Esophagus (tissue), 2 donors: ENCODE measurements around the gene TRIM29. TPM values are rescaled to one million over a fixed set of nuclear protein-coding genes. Genes with fewer than 3 reads are reported as not detected.
"Not testable (repeated sequence)": the region's sequence is repeated elsewhere in the genome, so short reads cannot be mapped to it uniquely, and the experiment has no call there.

Experiments
- H3K27ac ChIP-seq, 2 donors: one replicate each; pipeline ENCODE4 v1.5.1; 2013; ENCODE audit warnings: low read depth in 2 of 2, mild to moderate bottlenecking in 2 of 2, inconsistent platforms in 1 of 2, low read length in 1 of 2, moderate library complexity in 1 of 2
- H3K27me3 ChIP-seq, 2 donors: one replicate each; pipeline ENCODE4 v1.6.1; 2013; ENCODE audit warnings: low read length in 2 of 2, control low read depth in 1 of 2, mild to moderate bottlenecking in 1 of 2; ENCODE audit not compliant: insufficient read depth in 2 of 2, control insufficient read depth in 1 of 2
- H3K36me3 ChIP-seq, 2 donors: one replicate each; pipeline ENCODE4 v1.6.1; 2013; ENCODE audit warnings: low read length in 1 of 2; ENCODE audit not compliant: control insufficient read depth in 2 of 2, insufficient read depth in 2 of 2
- H3K4me1 ChIP-seq, 2 donors: one replicate each; pipeline ENCODE4 v1.6.1; 2013; ENCODE audit warnings: low read length in 1 of 2; ENCODE audit not compliant: control insufficient read depth in 2 of 2, insufficient read depth in 2 of 2
- H3K4me3 ChIP-seq, 2 donors: one replicate each; pipeline ENCODE4 v1.5.1; 2013; ENCODE audit warnings: low read length in 2 of 2, mild to moderate bottlenecking in 2 of 2, low read depth in 1 of 2, moderate library complexity in 1 of 2
- H3K9me3 ChIP-seq, 2 donors: one replicate each; pipeline ENCODE4 v1.6.1; 2013; ENCODE audit warnings: mild to moderate bottlenecking in 2 of 2, low read depth in 1 of 2, low read length in 1 of 2, moderate library complexity in 1 of 2; ENCODE audit not compliant: control insufficient read depth in 2 of 2, insufficient read depth in 1 of 2
- WGBS, 2 donors: extraction: QIAGEN DNeasy Blood & Tissue Kit; methylation state at CpG; one replicate each; pipeline ENCODE4 v1.1.7; 2013; 5-methylcytosine and 5-hydroxymethylcytosine counted together
- polyA plus RNA-seq, 2 donors: library from polyadenylated mRNA; stranded (reverse); fragments of 200-250 nt; gene quantifications; one replicate each; pipeline ENCODE4 v1.2.3, GENCODE V29; 2013
- donor health status: healthy with polysubstance abuse.
- donor health status: Bipolar disorder and iron deficiency.

The TRIM29 gene
- polyA plus RNA-seq, 2 donors: 943 to 1,078 TPM

GRCh38 chr11:120151536-120151935 lies 13.6 kb upstream of the TRIM29 start:
- Histone ChIP-seq H3K27ac (no peak overlapping the region), H3K27me3 (no peaks in the 10 kb centered on the region)
- 78 to 83% methylated on average over 1 of the region's 1 CpG for WGBS, 2 donors

GRCh38 chr11:120149246-120149645 lies 11.3 kb upstream of the TRIM29 start:
- Histone ChIP-seq H3K9me3 (no peaks in the 10 kb centered on the region), H3K4me1 (peaks cover 4 to 19% of the 10 kb centered on the region in 2 donors), H3K4me3 (no peak overlapping the region), H3K36me3 (no peaks in the 10 kb centered on the region), H3K27ac (peak overlapping the region; percentile 30 to 89), H3K27me3 (no peaks in the 10 kb centered on the region)
- 67 to 69% methylated on average over 3 of the region's 3 CpGs for WGBS, 2 donors

More at GRCh38 chr11:120151536-120151935, 13.6 kb upstream of the TRIM29 start:
- no peak overlapping the region for H3K4me3 ChIP-seq
- no peaks in the 10 kb centered on the region for H3K36me3 ChIP-seq
- H3K9me3 ChIP-seq: no peaks in the 10 kb centered on the region
- peaks cover 4 to 16% of the 10 kb centered on the region in 2 donors for H3K4me1 ChIP-seq

- Histone ChIP-seq H3K27ac (peak overlapping the region; percentile 95 to 97), H3K4me3 (peak overlapping the region in 1 of 2 donors; percentile 3), H3K27me3 (no peaks in the 10 kb centered on the region), H3K9me3 (no peaks in the 10 kb centered on the region), H3K4me1 (peaks cover 4 to 21% of the 10 kb centered on the region in 2 donors), H3K36me3 (no peaks in the 10 kb centered on the region)
- 25 to 47% methylated on average over 5 of the region's 5 CpGs for WGBS, 2 donors
Measured at GRCh38 chr11:120147950-120148270, 10.0 kb upstream of the TRIM29 start.

- Histone ChIP-seq H3K27ac (peak overlapping the region; percentile 95 to 97), H3K36me3 (no peaks in the 10 kb centered on the region), H3K4me1 (peaks cover 4 to 21% of the 10 kb centered on the region in 2 donors), H3K9me3 (no peaks in the 10 kb centered on the region), H3K27me3 (no peaks in the 10 kb centered on the region), H3K4me3 (peak overlapping the region in 1 of 2 donors; percentile 12)
- 64 to 75% methylated on average over 15 to 17 of the region's 17 CpGs for WGBS, 2 donors
Measured at GRCh38 chr11:120147094-120147949, 9.4 kb upstream of the TRIM29 start.

- Histone ChIP-seq H3K4me1 (peaks cover 4 to 21% of the 10 kb centered on the region in 2 donors), H3K27ac (peak overlapping the region; percentile 95 to 97), H3K36me3 (no peaks in the 10 kb centered on the region), H3K27me3 (no peaks in the 10 kb centered on the region), H3K4me3 (no peak overlapping the region), H3K9me3 (no peaks in the 10 kb centered on the region)
- WGBS, 2 donors: 68% methylated on average over 14 of the region's 14 CpGs
Measured at GRCh38 chr11:120146413-120147093, 8.6 kb upstream of the TRIM29 start.

- no peaks in the 10 kb centered on the region for H3K9me3 ChIP-seq
- 43 to 53% methylated on average over 8 of the region's 8 CpGs for WGBS, 2 donors
- H3K4me3 ChIP-seq: no peak overlapping the region
- H3K36me3 ChIP-seq: no peaks in the 10 kb centered on the region
- H3K4me1 ChIP-seq: peaks cover 4 to 27% of the 10 kb centered on the region in 2 donors
- H3K27me3 ChIP-seq: no peaks in the 10 kb centered on the region
- peak overlapping the region; percentile 77 to 89 for H3K27ac ChIP-seq
Measured at GRCh38 chr11:120144501-120144900, 6.6 kb upstream of the TRIM29 start.

DNA sequence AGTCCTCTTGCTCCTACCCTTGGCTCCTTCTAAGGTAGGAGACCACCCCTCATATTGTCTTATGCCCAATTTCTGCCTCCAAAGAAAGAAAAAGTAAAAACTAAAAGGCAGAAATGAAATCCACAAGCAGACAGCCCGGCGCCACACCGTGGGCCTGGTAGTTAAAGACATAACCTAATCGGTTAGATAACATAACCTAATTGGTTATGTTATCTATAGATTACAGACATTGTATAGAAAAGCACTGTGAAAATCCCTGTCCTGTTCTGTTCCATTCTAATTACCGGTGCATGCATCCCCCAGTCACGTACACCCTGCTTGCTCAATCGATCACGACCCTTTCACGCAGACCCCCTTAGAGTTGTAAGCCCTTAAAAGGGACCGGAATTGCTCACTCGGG lies 5.6 kb upstream of the TRIM29 start:
- peak overlapping the region in 1 of 2 donors; percentile 89 for H3K27ac ChIP-seq
- H3K27me3 ChIP-seq, H3K36me3 ChIP-seq, H3K9me3 ChIP-seq, H3K4me3 ChIP-seq: not testable (repeated sequence)
- H3K4me1 ChIP-seq: peaks cover 4 to 31% of the 10 kb centered on the region in 2 donors
- WGBS, 2 donors: 80 to 88% methylated on average over 11 of the region's 11 CpGs

- H3K4me1 ChIP-seq: peaks cover 0 to 26% of the 10 kb centered on the region in 2 donors
- peak overlapping the region; percentile 52 to 69 for H3K27ac ChIP-seq
- no peaks in the 10 kb centered on the region for H3K27me3 ChIP-seq
- WGBS, 2 donors: 87 to 93% methylated on average over 9 of the region's 9 CpGs
- H3K4me3 ChIP-seq: no peak overlapping the region
- no peaks in the 10 kb centered on the region for H3K9me3 ChIP-seq
- H3K36me3 ChIP-seq: no peaks in the 10 kb centered on the region
Measured at GRCh38 chr11:120142441-120143100, 4.7 kb upstream of the TRIM29 start.

DNA sequence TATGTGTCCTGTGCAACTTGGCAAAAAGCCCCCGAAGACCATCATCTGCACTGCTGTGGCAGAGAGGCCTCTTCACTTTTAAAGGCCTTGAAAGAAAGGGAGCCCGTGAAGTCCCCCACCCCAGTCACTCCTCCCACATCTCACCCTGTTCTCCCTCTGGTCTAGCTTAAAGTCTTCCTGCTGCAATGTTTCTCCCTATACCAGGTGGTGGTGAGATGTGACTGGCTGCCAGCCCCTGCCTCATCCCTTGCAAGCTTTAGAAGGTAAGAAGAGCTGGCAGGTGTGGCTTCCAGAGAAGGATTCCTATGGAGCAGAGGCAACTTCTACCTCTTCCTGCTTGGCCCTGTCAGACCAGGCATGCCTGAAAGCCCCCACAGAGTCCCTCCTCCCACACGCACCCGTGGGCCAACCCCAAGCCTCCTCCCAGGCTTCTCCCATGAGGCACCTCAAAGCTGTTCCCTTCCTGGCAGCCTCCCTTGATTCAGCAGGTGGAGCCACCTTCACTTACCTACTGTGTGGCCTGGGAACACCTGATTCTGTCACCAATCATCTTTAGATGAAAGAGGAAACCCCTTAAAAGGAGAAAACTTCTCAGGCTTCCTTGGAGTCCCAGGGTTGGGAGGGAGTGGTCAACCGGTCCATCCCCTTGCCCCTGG lies 4.0 kb upstream of the TRIM29 start:
- Histone ChIP-seq H3K36me3 (no peaks in the 10 kb centered on the region), H3K4me3 (no peak overlapping the region), H3K4me1 (peaks cover 0 to 19% of the 10 kb centered on the region in 2 donors), H3K27ac (peak overlapping the region; percentile 52 to 85), H3K9me3 (no peaks in the 10 kb centered on the region), H3K27me3 (no peaks in the 10 kb centered on the region)
- 60% methylated on average over 5 of the region's 5 CpGs for WGBS, 2 donors
